Activated CD8-positive, alpha-beta T cell treated with anti-CD3 and anti-CD28 coated beads for 36 hours (primary cell): ENCODE measurements around the gene SH3TC2. TPM values are rescaled to one million over a fixed set of nuclear protein-coding genes. Genes with fewer than 3 reads are reported as not detected.

Experiments used
- ATAC-seq: fragments of 200-7000 bp; cut with Tn5 transposase; one replicate; pipeline ENCODE4 v1.10.0; 2021; ENCODE audit warnings: mild to moderate bottlenecking, moderate library complexity
- CTCF ChIA-PET: fragments of 350-600 bp; sonication (Branson Sonifier 250); formaldehyde crosslinking; loops from one replicate; lab custom pipeline; 2021; ENCODE audit warnings: antibody characterized with exemption; lab: Charles Lee
- POLR2A ChIA-PET: fragments of 350-600 bp; sonication (Branson Sonifier 250); formaldehyde crosslinking; loops from one replicate; lab custom pipeline; 2021; ENCODE audit warnings: antibody characterized with exemption; lab: Charles Lee
- DNase-seq: peaks from one replicate; pipeline ENCODE4 v3.0.0-alpha.2; 2020
- H3K27ac Mint-ChIP-seq: one replicate; pipeline ENCODE4 v1.8.0; 2021; ENCODE audit warnings: mild to moderate bottlenecking, mixed read lengths
- H3K27me3 Mint-ChIP-seq: one replicate; pipeline ENCODE4 v1.8.0; 2021; ENCODE audit warnings: mixed read lengths
- H3K36me3 Mint-ChIP-seq: one replicate; pipeline ENCODE4 v1.8.0; 2021; ENCODE audit warnings: low read depth, mixed read lengths
- H3K4me1 Mint-ChIP-seq: one replicate; pipeline ENCODE4 v1.8.0; 2021; ENCODE audit warnings: low read depth, mixed read lengths
- H3K4me3 Mint-ChIP-seq: one replicate; pipeline ENCODE4 v1.8.0; 2021; ENCODE audit warnings: mild to moderate bottlenecking, moderate library complexity, mixed read lengths
- H3K9me3 Mint-ChIP-seq: one replicate; pipeline ENCODE4 v1.8.0; 2021; ENCODE audit warnings: mixed read lengths
- intact Hi-C: fragments of 100-400 bp; cut with micrococcal nuclease; formaldehyde crosslinking; loops from one replicate; pipeline ENCODE4 v1.10.0; 2022
- total RNA-seq, 2 experiments: library from RNA; stranded (reverse); gene quantifications; one replicate each; pipeline ENCODE4 v1.2.3, GENCODE V29; 2021
- TF ChIP-seq, protein P1 (sequence below): fragments of 200-600 bp; IDR thresholded peaks from one replicate; pipeline ENCODE4 v1.8.0; 2022; ENCODE audit warnings: antibody characterized with exemption, mild to moderate bottlenecking

SH3TC2 gene
- total RNA-seq, 2 experiments from 2014 or later: not detected

DNA sequence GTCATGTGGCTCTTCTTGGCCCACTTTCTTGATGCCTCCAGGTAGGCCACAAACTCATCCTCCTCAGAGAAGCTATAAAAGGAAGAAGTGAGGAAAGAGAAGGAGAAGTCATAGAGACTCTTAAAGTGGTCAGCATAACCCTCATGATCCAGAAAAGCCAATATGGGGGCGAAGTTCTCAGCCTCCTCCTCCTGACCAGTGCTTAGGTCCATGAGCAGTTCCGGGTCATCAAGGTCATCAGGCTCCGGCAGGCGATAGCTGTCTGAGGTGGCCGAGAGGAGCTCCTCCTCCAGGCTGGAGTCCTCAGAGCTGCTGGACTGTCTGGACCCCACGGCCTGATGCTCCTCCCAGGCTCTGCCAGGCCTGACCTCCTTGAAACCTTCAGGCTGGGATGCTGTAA is 34.7 kb downstream of the SH3TC2 start:
- H3K4me1 Mint-ChIP-seq: no peaks in the 10 kb centered on the region
- ATAC-seq (no peak), DNase-seq (no peak)
- intact Hi-C loops: no loop called here
- H3K36me3 Mint-ChIP-seq: no peaks in the 10 kb centered on the region
- ChIA-PET POLR2A (no interaction called here), CTCF (interaction anchor here (17.2 kb wide), 1 partner anchor 289 kb away, joined by 409 read pairs; no protein-coding TSS in a partner anchor)
- no peak overlapping the region for H3K27ac Mint-ChIP-seq
- H3K27me3 Mint-ChIP-seq: no peaks in the 10 kb centered on the region
- H3K9me3 Mint-ChIP-seq: no peaks in the 10 kb centered on the region
- no peak overlapping the region for H3K4me3 Mint-ChIP-seq
- TF ChIP-seq, protein P1, sequence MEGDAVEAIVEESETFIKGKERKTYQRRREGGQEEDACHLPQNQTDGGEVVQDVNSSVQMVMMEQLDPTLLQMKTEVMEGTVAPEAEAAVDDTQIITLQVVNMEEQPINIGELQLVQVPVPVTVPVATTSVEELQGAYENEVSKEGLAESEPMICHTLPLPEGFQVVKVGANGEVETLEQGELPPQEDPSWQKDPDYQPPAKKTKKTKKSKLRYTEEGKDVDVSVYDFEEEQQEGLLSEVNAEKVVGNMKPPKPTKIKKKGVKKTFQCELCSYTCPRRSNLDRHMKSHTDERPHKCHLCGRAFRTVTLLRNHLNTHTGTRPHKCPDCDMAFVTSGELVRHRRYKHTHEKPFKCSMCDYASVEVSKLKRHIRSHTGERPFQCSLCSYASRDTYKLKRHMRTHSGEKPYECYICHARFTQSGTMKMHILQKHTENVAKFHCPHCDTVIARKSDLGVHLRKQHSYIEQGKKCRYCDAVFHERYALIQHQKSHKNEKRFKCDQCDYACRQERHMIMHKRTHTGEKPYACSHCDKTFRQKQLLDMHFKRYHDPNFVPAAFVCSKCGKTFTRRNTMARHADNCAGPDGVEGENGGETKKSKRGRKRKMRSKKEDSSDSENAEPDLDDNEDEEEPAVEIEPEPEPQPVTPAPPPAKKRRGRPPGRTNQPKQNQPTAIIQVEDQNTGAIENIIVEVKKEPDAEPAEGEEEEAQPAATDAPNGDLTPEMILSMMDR: no peak

DNA sequence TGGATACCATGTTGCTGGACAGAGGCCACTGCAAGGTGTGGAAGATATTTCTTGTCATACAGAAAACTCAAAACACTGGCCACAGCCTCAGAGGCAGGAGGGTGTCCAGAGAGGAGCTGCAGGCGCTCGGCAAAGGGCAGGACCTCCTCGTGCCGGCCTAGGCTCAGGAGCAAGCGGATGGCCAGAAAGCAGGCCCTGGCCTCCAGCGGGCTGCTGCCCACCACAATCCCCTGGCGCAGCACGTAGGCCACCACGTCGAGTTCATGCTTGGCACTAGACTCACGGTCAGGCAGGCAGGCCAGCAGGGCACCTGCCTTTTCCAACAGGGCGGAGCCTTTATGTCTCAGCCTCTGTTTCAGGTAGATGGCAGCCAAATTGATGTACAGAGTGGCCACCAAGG is 35.2 kb downstream of the SH3TC2 start:
- no peak overlapping the region for H3K4me3 Mint-ChIP-seq
- H3K9me3 Mint-ChIP-seq: no peaks in the 10 kb centered on the region
- intact Hi-C loops: no loop called here
- TF ChIP-seq, protein P1: no peak
- peaks cover 2% of the 10 kb centered on the region for H3K27me3 Mint-ChIP-seq
- DNase-seq: no peak
- H3K27ac Mint-ChIP-seq: no peak overlapping the region
- H3K36me3 Mint-ChIP-seq: no peaks in the 10 kb centered on the region
- ChIA-PET POLR2A (no interaction called here), CTCF (interaction anchor here (1.0 to 17.2 kb wide), 2 partner anchors 8 to 289 kb away, joined by 4 to 409 read pairs; no protein-coding TSS in a partner anchor)
- H3K4me1 Mint-ChIP-seq: no peaks in the 10 kb centered on the region
- no peak for ATAC-seq

DNA sequence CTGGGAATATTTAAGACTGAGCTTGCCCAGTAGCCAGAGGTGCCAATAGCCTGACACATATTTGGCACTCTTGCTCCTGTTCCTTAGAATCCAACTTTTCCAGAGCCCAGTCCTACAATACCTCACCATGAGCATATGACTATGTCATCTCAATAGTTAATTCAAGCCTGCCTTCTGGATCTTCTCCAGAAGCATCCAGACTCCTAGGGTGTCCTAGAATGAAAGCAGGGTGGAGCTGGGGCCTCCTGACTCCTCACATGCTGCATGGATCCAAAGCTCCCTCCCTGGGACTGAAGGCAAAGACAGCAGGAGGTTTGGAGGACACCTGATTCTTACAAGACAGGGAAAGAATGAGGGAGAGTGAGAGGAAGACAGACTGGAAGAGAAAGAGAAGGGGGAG is 37.9 kb downstream of the SH3TC2 start:
- intact Hi-C loops: no loop called here
- no peaks in the 10 kb centered on the region for H3K4me1 Mint-ChIP-seq
- POLR2A ChIA-PET: interaction anchor here (0.6 kb wide), 1 partner anchor 120 kb away, joined by 3 read pairs; no protein-coding TSS in a partner anchor
- peaks cover 4% of the 10 kb centered on the region for H3K27me3 Mint-ChIP-seq
- ATAC-seq: no peak
- no peak for DNase-seq
- TF ChIP-seq, protein P1: no peak
- CTCF ChIA-PET: interaction anchor here (2.4 to 17.2 kb wide), 3 partner anchors 11 to 286 kb away, joined by 8 to 409 read pairs (median 18); no protein-coding TSS in a partner anchor
- H3K27ac Mint-ChIP-seq: no peak overlapping the region
- no peaks in the 10 kb centered on the region for H3K36me3 Mint-ChIP-seq
- no peak overlapping the region for H3K4me3 Mint-ChIP-seq
- no peaks in the 10 kb centered on the region for H3K9me3 Mint-ChIP-seq

DNA sequence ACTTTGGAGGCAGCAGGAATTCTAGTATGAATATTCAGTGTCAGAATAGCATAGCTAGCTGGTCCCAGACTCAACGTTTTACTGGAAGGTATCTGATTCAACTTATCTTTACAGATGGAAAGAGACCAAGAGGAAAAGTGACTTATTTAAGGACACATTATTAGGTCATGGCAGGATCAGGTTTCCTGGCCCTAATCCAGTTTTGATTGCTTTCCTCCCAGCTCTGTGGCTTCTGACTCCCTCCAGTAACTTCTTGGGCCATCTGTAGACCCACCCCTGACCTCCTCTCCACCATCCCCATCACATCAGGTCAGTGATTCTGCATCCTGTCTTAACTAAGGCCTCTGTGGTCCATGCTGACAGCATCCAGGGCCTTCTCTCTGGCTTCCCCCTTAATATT is 38.4 kb downstream of the SH3TC2 start:
- DNase-seq: no peak
- intact Hi-C loops: no loop called here
- H3K36me3 Mint-ChIP-seq: no peaks in the 10 kb centered on the region
- peaks cover 5% of the 10 kb centered on the region for H3K27me3 Mint-ChIP-seq
- ChIA-PET CTCF (interaction anchor here (2.4 to 17.2 kb wide), 3 partner anchors 11 to 286 kb away, joined by 8 to 409 read pairs (median 18); no protein-coding TSS in a partner anchor), POLR2A (interaction anchor here (0.6 kb wide), 1 partner anchor 121 kb away, joined by 3 read pairs; no protein-coding TSS in a partner anchor)
- no peak overlapping the region for H3K4me3 Mint-ChIP-seq
- H3K9me3 Mint-ChIP-seq: no peaks in the 10 kb centered on the region
- TF ChIP-seq, protein P1: no peak
- H3K4me1 Mint-ChIP-seq: no peaks in the 10 kb centered on the region
- H3K27ac Mint-ChIP-seq: no peak overlapping the region
- ATAC-seq: no peak

DNA sequence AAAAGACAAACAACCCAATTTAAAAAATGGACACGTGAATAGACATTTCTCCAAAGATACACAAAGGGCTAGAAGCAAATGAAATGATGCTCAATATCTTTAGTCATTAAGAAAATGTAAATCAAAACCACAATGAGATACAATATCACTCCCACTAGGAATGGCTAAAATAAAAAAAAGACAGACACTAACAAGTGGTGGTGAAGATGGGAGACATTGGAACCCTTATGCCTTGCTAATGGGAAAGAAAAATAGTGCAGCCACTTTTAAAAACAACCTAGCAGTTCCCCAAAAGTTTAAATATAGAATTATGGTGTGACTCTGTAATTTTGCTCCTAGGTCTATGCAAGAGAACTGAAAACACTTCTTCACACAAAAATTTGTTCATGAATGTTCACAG is 40.7 kb downstream of the SH3TC2 start:
- H3K4me3 Mint-ChIP-seq: no peak overlapping the region
- TF ChIP-seq, protein P1: no peak
- ATAC-seq (no peak), DNase-seq (no peak)
- H3K36me3 Mint-ChIP-seq: no peaks in the 10 kb centered on the region
- no peak overlapping the region for H3K27ac Mint-ChIP-seq
- intact Hi-C loops: no loop called here
- CTCF ChIA-PET: no interaction called here
- POLR2A ChIA-PET: no interaction called here
- no peaks in the 10 kb centered on the region for H3K9me3 Mint-ChIP-seq
- H3K27me3 Mint-ChIP-seq: peaks cover 14% of the 10 kb centered on the region
- H3K4me1 Mint-ChIP-seq: peaks cover 5% of the 10 kb centered on the region
